Effector memory CD4-positive, alpha-beta T cell (primary cell): ENCODE results near the gene LIN54.
"Not testable (repeated sequence)": the region's sequence is repeated elsewhere in the genome, so short reads cannot be mapped to it uniquely, and the experiment has no call there.

Experiments used
- DNase-seq, 3 donors: peaks; one replicate each; pipeline ENCODE4 v3.0.0-alpha.2; 2020
- H3K27ac ChIP-seq: 2 replicates; pipeline ENCODE4 v1.7.0; 2013; ENCODE audit warnings: mild to moderate bottlenecking, low read length, moderate library complexity; ENCODE audit not compliant: insufficient read depth, poor library complexity, severe bottlenecking
- H3K27me3 ChIP-seq: replicated peaks from 2 replicates; pipeline ENCODE4 v1.7.0; 2013; ENCODE audit warnings: mild to moderate bottlenecking, low read length; ENCODE audit not compliant: insufficient read depth, control insufficient read depth, poor library complexity, severe bottlenecking
- H3K36me3 ChIP-seq: 2 replicates; pipeline ENCODE4 v1.7.0; 2013; ENCODE audit warnings: mild to moderate bottlenecking, low read length, moderate library complexity; ENCODE audit not compliant: control insufficient read depth, insufficient read depth
- H3K4me1 ChIP-seq: 2 replicates; pipeline ENCODE4 v1.7.0; 2013; ENCODE audit warnings: low read length, mild to moderate bottlenecking; ENCODE audit not compliant: control insufficient read depth, insufficient read depth, poor library complexity, severe bottlenecking
- H3K4me3 ChIP-seq: 2 replicates; pipeline ENCODE4 v1.7.0; 2013; ENCODE audit warnings: low read length, low read depth, mild to moderate bottlenecking; ENCODE audit not compliant: insufficient read depth, poor library complexity, severe bottlenecking
- H3K9me3 ChIP-seq: 2 replicates; pipeline ENCODE4 v1.7.0; 2013; ENCODE audit warnings: mild to moderate bottlenecking, low read length, moderate library complexity; ENCODE audit not compliant: control insufficient read depth

The LIN54 gene

DNA sequence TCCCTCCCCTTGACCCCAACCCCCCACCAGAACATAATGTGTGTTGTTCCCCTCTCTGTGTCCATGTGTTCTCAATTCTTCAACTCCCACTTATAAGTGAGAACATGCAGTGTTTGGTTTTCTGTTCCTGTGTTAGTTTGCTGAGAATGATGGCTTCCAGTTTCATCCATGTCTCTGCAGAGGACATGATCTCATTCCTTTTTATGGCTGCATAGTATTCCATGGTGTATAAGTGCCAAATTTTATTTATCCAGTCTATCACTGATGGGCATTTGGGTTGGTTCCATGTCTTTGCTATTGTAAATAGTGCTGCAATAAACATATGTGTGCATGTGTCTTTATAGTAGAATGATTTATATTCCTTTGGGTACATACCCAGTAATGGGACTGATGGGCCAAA, 23.1 kb downstream of the LIN54 start:
- H3K36me3 ChIP-seq, H3K27ac ChIP-seq, H3K9me3 ChIP-seq, H3K27me3 ChIP-seq, H3K4me1 ChIP-seq, DNase-seq, H3K4me3 ChIP-seq: not testable (repeated sequence)

DNA sequence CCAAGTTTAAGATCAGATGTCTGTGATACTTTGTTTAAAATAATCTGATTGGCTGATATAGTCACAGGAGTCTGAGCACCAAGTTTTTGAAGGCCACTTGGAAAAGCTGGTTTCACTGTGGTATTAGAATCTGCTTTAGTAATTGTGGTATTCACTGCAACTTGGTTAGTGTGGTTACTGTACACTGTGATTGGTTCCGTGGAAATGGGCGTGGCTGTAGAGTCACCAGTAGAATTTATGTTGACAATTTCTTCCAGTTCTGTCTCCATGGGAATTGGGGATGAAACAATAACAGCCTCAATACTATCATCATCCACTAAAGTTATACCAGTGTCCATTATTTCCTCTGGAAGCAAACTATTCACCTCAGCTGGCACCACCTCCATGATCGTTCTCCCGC, 26.2 kb downstream of the LIN54 start:
- Histone ChIP-seq H3K9me3 (no peaks in the 10 kb centered on the region), H3K27ac (no peak overlapping the region), H3K4me3 (no peak overlapping the region), H3K27me3 (no peaks in the 10 kb centered on the region), H3K4me1 (no peaks in the 10 kb centered on the region), H3K36me3 (peaks cover 3% of the 10 kb centered on the region)
- DNase-seq = no peak

DNA sequence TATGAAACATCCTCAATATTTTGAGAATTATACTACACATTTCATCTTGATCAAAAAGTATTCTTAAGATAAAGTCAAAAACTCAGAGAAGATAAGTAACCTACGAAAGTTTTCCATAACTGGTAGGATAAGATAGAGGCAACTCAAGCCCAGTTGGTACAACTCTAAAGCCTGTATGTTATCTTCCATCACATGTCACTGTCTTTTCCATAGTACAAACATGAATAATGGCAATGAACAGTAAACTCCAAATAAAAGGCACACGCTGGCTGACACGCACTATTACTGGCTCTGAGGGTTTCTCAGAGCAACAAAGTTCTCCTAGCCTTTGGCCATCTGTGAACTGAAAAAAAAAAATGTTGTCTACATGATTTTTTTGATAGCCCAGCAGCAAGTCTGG, 27.2 kb downstream of the LIN54 start:
- Histone ChIP-seq H3K9me3 (no peaks in the 10 kb centered on the region), H3K36me3 (peaks cover 3% of the 10 kb centered on the region), H3K27me3 (no peaks in the 10 kb centered on the region), H3K27ac (no peak overlapping the region), H3K4me1 (no peaks in the 10 kb centered on the region), H3K4me3 (no peak overlapping the region)
- no peak for DNase-seq

DNA sequence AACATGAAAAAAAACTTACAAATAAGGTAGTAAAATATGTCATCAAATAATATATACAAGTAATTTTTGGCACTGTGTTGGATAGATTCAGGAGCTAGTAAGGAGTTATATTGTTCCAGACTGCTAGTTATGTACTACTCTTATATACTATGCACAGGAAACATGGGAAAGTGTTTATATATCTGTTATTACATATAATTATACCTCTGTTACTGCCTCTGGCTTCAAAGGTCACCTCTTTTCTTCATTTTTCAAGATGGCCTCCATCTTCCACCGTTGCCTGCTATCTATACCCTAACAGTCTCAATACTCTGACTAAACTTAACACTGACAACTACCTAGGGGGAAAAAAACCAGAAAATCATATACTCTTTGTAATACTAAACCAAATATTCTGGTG, 29.5 kb downstream of the LIN54 start:
- H3K9me3 ChIP-seq = no peaks in the 10 kb centered on the region
- no peak overlapping the region for H3K4me3 ChIP-seq
- no peak for DNase-seq
- peaks cover 3% of the 10 kb centered on the region for H3K36me3 ChIP-seq
- no peaks in the 10 kb centered on the region for H3K27me3 ChIP-seq
- no peak overlapping the region for H3K27ac ChIP-seq
- H3K4me1 ChIP-seq = no peaks in the 10 kb centered on the region

DNA sequence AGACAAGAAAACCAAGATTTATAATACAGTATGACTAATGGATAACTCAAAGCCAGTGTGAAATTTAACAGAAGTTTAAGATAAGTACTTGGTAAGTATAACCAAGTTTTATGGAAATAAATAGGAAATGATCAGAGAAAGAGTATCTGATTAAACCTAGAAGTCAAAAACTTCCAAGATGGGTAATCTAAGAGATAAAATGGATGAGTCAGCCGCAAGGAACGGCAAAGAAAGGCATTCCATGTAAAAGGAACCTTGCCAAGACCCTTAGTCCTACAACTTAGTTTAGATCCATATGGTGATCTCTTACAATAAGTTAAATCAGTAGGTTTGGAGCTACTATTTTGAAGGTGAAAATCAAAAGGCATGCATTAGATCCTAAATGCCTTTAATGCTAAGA, 34.8 kb downstream of the LIN54 start:
- H3K4me1 ChIP-seq = no peaks in the 10 kb centered on the region
- no peak for DNase-seq
- H3K27me3 ChIP-seq = no peaks in the 10 kb centered on the region
- H3K36me3 ChIP-seq = peaks cover 3% of the 10 kb centered on the region
- H3K4me3 ChIP-seq = no peak overlapping the region
- no peaks in the 10 kb centered on the region for H3K9me3 ChIP-seq
- no peak overlapping the region for H3K27ac ChIP-seq

DNA sequence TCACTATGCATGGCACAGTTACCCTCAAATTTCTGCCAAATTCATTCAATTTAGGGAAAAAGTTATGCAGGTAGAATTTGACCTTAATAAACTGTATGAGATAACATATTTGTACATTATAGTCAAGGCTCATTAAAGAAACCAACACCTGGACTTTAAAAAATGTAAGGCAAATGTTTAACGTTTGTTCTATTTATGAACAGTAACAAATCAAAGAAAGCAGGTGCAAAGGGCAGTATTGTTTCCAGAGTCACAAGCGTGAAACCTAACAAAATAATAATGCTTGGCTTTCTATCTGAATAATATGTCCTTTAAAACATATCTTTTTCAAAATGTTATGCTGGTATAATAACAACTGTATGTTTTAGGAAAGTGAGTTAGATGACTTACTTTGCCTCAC, 41.2 kb downstream of the LIN54 start:
- Histone ChIP-seq H3K4me1 (no peaks in the 10 kb centered on the region), H3K9me3 (no peaks in the 10 kb centered on the region), H3K4me3 (no peak overlapping the region), H3K27me3 (no peaks in the 10 kb centered on the region), H3K36me3 (peaks cover 13% of the 10 kb centered on the region), H3K27ac (no peak overlapping the region)
- DNase-seq = no peak

DNA sequence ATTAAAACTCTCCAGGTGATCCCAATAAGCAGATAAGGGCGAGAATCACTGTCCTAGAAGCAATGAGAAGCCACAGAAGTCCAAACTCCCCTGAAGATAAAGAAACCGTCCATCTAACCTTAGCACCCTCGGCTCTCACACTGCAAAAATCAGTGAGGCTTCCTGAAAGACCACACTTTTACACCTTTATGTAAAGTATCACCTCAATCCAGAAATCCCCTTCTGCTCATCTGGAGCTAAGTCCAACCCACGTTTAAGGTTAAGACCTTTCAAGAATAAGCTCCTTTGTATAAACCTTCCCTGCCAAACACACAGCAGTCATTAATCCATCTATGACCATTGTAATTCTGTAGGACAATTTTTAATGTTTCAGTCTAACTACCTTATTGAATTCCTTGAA, 41.7 kb downstream of the LIN54 start:
- no peaks in the 10 kb centered on the region for H3K9me3 ChIP-seq
- H3K27me3 ChIP-seq = no peaks in the 10 kb centered on the region
- peaks cover 13% of the 10 kb centered on the region for H3K36me3 ChIP-seq
- no peak overlapping the region for H3K27ac ChIP-seq
- H3K4me1 ChIP-seq = no peaks in the 10 kb centered on the region
- no peak for DNase-seq
- H3K4me3 ChIP-seq = no peak overlapping the region

DNA sequence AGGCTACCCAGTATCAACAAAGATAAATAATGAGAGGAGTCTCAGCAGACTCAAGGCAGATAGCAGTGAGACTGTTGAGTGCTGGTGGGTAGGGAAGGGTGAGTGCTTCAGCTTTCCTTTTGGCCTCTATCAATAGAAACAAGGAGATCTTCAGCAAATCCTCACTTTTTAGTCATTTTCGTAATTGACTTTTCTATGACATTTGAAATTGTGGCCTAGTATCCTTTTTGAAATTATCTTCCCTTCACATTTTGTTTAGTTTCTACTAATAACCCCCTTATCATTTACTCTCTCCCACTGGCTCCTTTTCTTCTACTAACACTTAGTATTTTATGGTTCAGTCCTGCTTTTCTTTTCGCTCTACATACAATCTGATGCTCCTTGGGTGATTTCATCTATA, 44.9 kb downstream of the LIN54 start:
- H3K27ac ChIP-seq = no peak overlapping the region
- peaks cover 11% of the 10 kb centered on the region for H3K36me3 ChIP-seq
- H3K27me3 ChIP-seq = no peaks in the 10 kb centered on the region
- no peak for DNase-seq
- no peaks in the 10 kb centered on the region for H3K9me3 ChIP-seq
- H3K4me1 ChIP-seq = no peaks in the 10 kb centered on the region
- H3K4me3 ChIP-seq = no peak overlapping the region

DNA sequence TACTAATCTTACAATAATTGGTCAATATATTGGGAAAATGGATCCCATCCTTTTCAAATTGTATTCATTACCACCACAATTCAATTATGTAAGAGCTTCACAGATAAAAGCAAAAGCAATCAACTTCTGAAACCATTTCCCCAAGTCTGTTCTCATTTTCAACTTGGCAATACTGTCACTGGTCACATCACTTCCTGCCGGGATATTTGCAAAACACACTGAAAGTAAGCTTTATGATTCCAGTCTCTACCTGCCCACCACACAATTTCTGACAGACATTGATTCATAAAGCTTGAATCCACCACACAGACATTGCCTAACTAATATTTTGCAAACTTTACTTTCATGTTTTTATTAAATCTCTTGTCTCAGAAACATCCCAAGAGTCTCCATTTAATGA, 53.6 kb downstream of the LIN54 start:
- no peaks in the 10 kb centered on the region for H3K4me1 ChIP-seq
- no peak overlapping the region for H3K27ac ChIP-seq
- H3K27me3 ChIP-seq = no peaks in the 10 kb centered on the region
- no peak overlapping the region for H3K4me3 ChIP-seq
- H3K9me3 ChIP-seq = no peaks in the 10 kb centered on the region
- H3K36me3 ChIP-seq = peaks cover 9% of the 10 kb centered on the region
- no peak for DNase-seq

DNA sequence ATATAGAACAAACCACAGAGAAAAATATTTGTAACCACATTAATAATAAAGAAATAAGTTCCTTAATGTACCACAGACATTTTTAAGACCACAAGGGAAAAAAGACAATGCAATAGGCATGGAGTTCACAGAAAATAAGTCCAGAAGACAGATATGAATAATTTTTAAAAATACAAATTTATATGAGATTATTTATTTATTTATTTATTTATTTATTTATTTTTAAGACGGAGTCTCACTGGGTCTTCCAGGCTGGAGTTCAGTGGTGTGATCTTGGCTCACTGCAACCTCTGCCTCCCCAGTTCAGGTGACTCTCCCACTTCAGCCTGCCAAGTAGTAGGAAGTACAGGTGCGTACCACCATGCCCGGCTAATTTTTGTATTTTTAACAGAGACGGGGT, 56.4 kb downstream of the LIN54 start:
- Histone ChIP-seq H3K27me3 (no peaks in the 10 kb centered on the region), H3K9me3 (no peaks in the 10 kb centered on the region), H3K4me3 (no peak overlapping the region), H3K4me1 (no peaks in the 10 kb centered on the region), H3K36me3 (peaks cover 4% of the 10 kb centered on the region), H3K27ac (no peak overlapping the region)
- no peak for DNase-seq

DNA sequence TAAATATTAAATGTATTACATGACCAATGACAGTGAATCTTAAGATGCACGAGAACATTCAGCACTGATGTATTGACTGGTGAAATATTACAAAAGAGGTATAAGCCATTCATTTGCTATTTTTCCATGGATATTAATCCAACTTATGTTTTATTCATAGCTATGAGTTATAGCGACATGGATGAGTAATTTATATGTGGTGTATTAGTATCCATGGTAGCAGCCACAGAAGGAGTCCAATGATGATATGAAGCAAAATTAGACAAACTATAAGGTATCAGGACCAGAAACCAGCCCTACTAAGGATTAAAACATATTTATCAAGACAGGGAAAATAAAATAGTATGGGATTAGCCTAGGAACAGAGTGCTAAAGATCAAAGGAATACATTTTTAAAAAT, 59.4 kb downstream of the LIN54 start:
- H3K27ac ChIP-seq = no peak overlapping the region
- DNase-seq = no peak
- H3K27me3 ChIP-seq = no peaks in the 10 kb centered on the region
- no peaks in the 10 kb centered on the region for H3K9me3 ChIP-seq
- no peak overlapping the region for H3K4me3 ChIP-seq
- H3K36me3 ChIP-seq = peaks cover 4% of the 10 kb centered on the region
- no peaks in the 10 kb centered on the region for H3K4me1 ChIP-seq
